DMS53 (cell line): Measurements from ENCODE around the gene CCDC88C.

Experiments
- DNase-seq: peaks from one replicate; lab custom pipeline; 2025; lab: John Stamatoyannopoulos, UW

Gene CCDC88C

GRCh38 chr14:91307652-91308051, 110.0 kb downstream of the CCDC88C start:
- no peak for DNase-seq

GRCh38 chr14:91307046-91307445, 110.6 kb downstream of the CCDC88C start:
- no peak for DNase-seq

- DNase-seq: no peak
Observed at GRCh38 chr14:91306547-91306946, 111.1 kb downstream of the CCDC88C start.

GRCh38 chr14:91305650-91306431, 111.8 kb downstream of the CCDC88C start:
- DNase-seq: no peak

GRCh38 chr14:91303924-91304229, 113.7 kb downstream of the CCDC88C start:
- no peak for DNase-seq

GRCh38 chr14:91303091-91303923, 114.3 kb downstream of the CCDC88C start:
- peak; percentile 39 for DNase-seq

- DNase-seq: no peak
Observed at GRCh38 chr14:91302391-91302790, 115.2 kb downstream of the CCDC88C start.

GRCh38 chr14:91300957-91301356, 116.7 kb downstream of the CCDC88C start:
- DNase-seq: no peak

GRCh38 chr14:91300283-91300895, 117.2 kb downstream of the CCDC88C start:
- DNase-seq: no peak

GRCh38 chr14:91299121-91300115, 118.2 kb downstream of the CCDC88C start:
- DNase-seq: peak; percentile 75

GRCh38 chr14:91298576-91298975, 119.0 kb downstream of the CCDC88C start:
- DNase-seq: no peak

GRCh38 chr14:91297081-91297711, 120.4 kb downstream of the CCDC88C start:
- no peak for DNase-seq

GRCh38 chr14:91295851-91296796, 121.5 kb downstream of the CCDC88C start:
- DNase-seq: no peak

GRCh38 chr14:91295276-91295845, 122.3 kb downstream of the CCDC88C start:
- no peak for DNase-seq

- DNase-seq: no peak
Observed at GRCh38 chr14:91294153-91294552, 123.5 kb downstream of the CCDC88C start.

- DNase-seq: peak; percentile 19
Observed at GRCh38 chr14:91293281-91293680, 124.3 kb downstream of the CCDC88C start.

- DNase-seq: no peak
Observed at GRCh38 chr14:91292491-91292890, 125.1 kb downstream of the CCDC88C start.

- DNase-seq: no peak
Observed at GRCh38 chr14:91291786-91292405, 125.7 kb downstream of the CCDC88C start.

GRCh38 chr14:91290986-91291385, 126.6 kb downstream of the CCDC88C start:
- no peak for DNase-seq
